GM20431 (cell line): ENCODE results near the gene BEX5.
"Not testable (repeated sequence)": the region's sequence is repeated elsewhere in the genome, so short reads cannot be mapped to it uniquely, and the experiment has no call there.

ENCODE experiments used
- in situ Hi-C: fragments of 300-500 bp; cut with MseI, MboI; formaldehyde crosslinking; loops from one replicate; pipeline ENCODE4 v1.15.0; 2020; ENCODE audit warnings: low sequenced_read_pairs; ENCODE audit not compliant: unreplicated experiment

BEX5 gene

GRCh38 chrX:102155806-102156179, at the start of gene BEX5:
BEX5 (minus strand) TSS chrX:102155977; CDS start chrX:102154265, 1,712 bp downstream.
- in situ Hi-C loops, result no loop called here

GRCh38 chrX:102185967-102186720, 30.4 kb upstream of the BEX5 start:
- in situ Hi-C loops, result no loop called here

GRCh38 chrX:102154900-102155805, 624 bp downstream of the BEX5 start:
- in situ Hi-C loops, result no loop called here

GRCh38 chrX:102154218-102154860, 1.4 kb downstream of the BEX5 start:
- in situ Hi-C loops, result no loop called here

- in situ Hi-C loops, result not testable (repeated sequence)
Measured at GRCh38 chrX:102142274-102142673, 13.5 kb downstream of the BEX5 start, which contains the start of gene TCEAL6. TCEAL6 (minus strand) TSS chrX:102142481.

- in situ Hi-C loops, result not testable (repeated sequence)
Measured at GRCh38 chrX:102141631-102142030, 14.1 kb downstream of the BEX5 start.

GRCh38 chrX:102140876-102141275, 14.9 kb downstream of the BEX5 start:
- in situ Hi-C loops, result not testable (repeated sequence)

- in situ Hi-C loops, result no loop called here
Measured at GRCh38 chrX:102138064-102138463, 17.7 kb downstream of the BEX5 start.

- in situ Hi-C loops, result no loop called here
Measured at GRCh38 chrX:102129473-102129872, 26.3 kb downstream of the BEX5 start.

- in situ Hi-C loops, result no loop called here
Measured at GRCh38 chrX:102126863-102127262, 28.9 kb downstream of the BEX5 start.

GRCh38 chrX:102126080-102126818, 29.5 kb downstream of the BEX5 start:
- in situ Hi-C loops, result not testable (repeated sequence)

- in situ Hi-C loops, result not testable (repeated sequence)
Measured at GRCh38 chrX:102125436-102125835, 30.3 kb downstream of the BEX5 start, which contains the start of gene TCEAL2. TCEAL2 (plus strand) TSS chrX:102125679; CDS start chrX:102126831, 1,152 bp downstream.

- in situ Hi-C loops, result not testable (repeated sequence)
Measured at GRCh38 chrX:102125014-102125413, 30.8 kb downstream of the BEX5 start.

GRCh38 chrX:102115748-102116147, 40.0 kb downstream of the BEX5 start:
- in situ Hi-C loops, result no loop called here

- in situ Hi-C loops, result no loop called here
Measured at GRCh38 chrX:102113367-102113766, 42.4 kb downstream of the BEX5 start.
